Measurements from ENCODE around the gene WWOX.

The WWOX gene

GRCh38 chr16:79107301-79107700 lies 1007.8 kb downstream of the WWOX start:
- no peak overlapping the region for H3K18ac ChIP-seq (ENCODE audit: low read length)
- no peaks in the 10 kb centered on the region for H3K79me2 ChIP-seq (ENCODE audit: control insufficient read depth, insufficient read depth, low read length)
- H3K4me2 ChIP-seq (ENCODE audit: low read length), result no peak overlapping the region
- no peak overlapping the region for H3K56ac ChIP-seq (ENCODE audit: low read length)
- no peak overlapping the region for H3K23ac ChIP-seq (ENCODE audit: low read length)
- H3K4me1 ChIP-seq (ENCODE audit: control insufficient read depth, low read depth, low read length), result no peaks in the 10 kb centered on the region
- H4K5ac ChIP-seq (ENCODE audit: low read length), result no peak overlapping the region
- H3K4me3 ChIP-seq (ENCODE audit: low read length), result no peak overlapping the region
- no peak overlapping the region for H2AK5ac ChIP-seq (ENCODE audit: low read length)
- H4K8ac ChIP-seq (ENCODE audit: low read depth, low read length), result no peak overlapping the region
- no peaks in the 10 kb centered on the region for H3K79me1 ChIP-seq (ENCODE audit: low read length)
- H2BK120ac ChIP-seq (ENCODE audit: low read depth, low read length), result no peak overlapping the region
- no peak overlapping the region for H3K27ac ChIP-seq (ENCODE audit: low read depth, low read length)
- H2BK15ac ChIP-seq (replicated peaks; ENCODE audit: low read depth), result no peak overlapping the region
- no peaks in the 10 kb centered on the region for H3K36me3 ChIP-seq (ENCODE audit: control insufficient read depth, insufficient read depth, low read length)
- DNase-seq, result no peak
- no peak overlapping the region for H2BK5ac ChIP-seq (ENCODE audit: low read length)
- H3K4ac ChIP-seq (ENCODE audit: low read depth, low read length), result no peak overlapping the region
- WGBS (ENCODE audit: extremely low coverage, insufficient coverage, low lambda C conversion rate), result no CpG with 5 or more reads among the region's 7 CpGs
- no peaks in the 10 kb centered on the region for H3K27me3 ChIP-seq (ENCODE audit: insufficient read depth, low read length, poor library complexity)
- no peak overlapping the region for H3K9ac ChIP-seq (ENCODE audit: low read length)

- H3K56ac ChIP-seq (ENCODE audit: low read length), result no peak overlapping the region
- no peak overlapping the region for H3K4ac ChIP-seq (ENCODE audit: low read depth, low read length)
- no peak overlapping the region for H3K23ac ChIP-seq (ENCODE audit: low read length)
- H3K79me1 ChIP-seq (ENCODE audit: low read length), result no peaks in the 10 kb centered on the region
- H2BK120ac ChIP-seq (ENCODE audit: low read depth, low read length), result no peak overlapping the region
- H3K4me3 ChIP-seq (ENCODE audit: low read length), result no peak overlapping the region
- no peak for DNase-seq
- H3K36me3 ChIP-seq (ENCODE audit: control insufficient read depth, insufficient read depth, low read length), result no peaks in the 10 kb centered on the region
- H3K4me1 ChIP-seq (ENCODE audit: control insufficient read depth, low read depth, low read length), result no peaks in the 10 kb centered on the region
- H3K27me3 ChIP-seq (ENCODE audit: insufficient read depth, low read length, poor library complexity), result no peaks in the 10 kb centered on the region
- H4K8ac ChIP-seq (ENCODE audit: low read depth, low read length), result no peak overlapping the region
- H4K5ac ChIP-seq (ENCODE audit: low read length), result no peak overlapping the region
- no peak overlapping the region for H2BK5ac ChIP-seq (ENCODE audit: low read length)
- no peak overlapping the region for H2AK5ac ChIP-seq (ENCODE audit: low read length)
- H3K9ac ChIP-seq (ENCODE audit: low read length), result no peak overlapping the region
- no peak overlapping the region for H2BK15ac ChIP-seq (replicated peaks; ENCODE audit: low read depth)
- no CpG with 5 or more reads among the region's 5 CpGs for WGBS (ENCODE audit: extremely low coverage, insufficient coverage, low lambda C conversion rate)
- no peak overlapping the region for H3K4me2 ChIP-seq (ENCODE audit: low read length)
- no peak overlapping the region for H3K18ac ChIP-seq (ENCODE audit: low read length)
- no peak overlapping the region for H3K27ac ChIP-seq (ENCODE audit: low read depth, low read length)
- no peaks in the 10 kb centered on the region for H3K79me2 ChIP-seq (ENCODE audit: control insufficient read depth, insufficient read depth, low read length)
Measured at GRCh38 chr16:79109771-79110170, 1010.3 kb downstream of the WWOX start.

GRCh38 chr16:79110242-79110641 lies 1010.8 kb downstream of the WWOX start:
- Histone ChIP-seq H3K4me3 (ENCODE audit: low read length) (no peak overlapping the region), H3K9ac (ENCODE audit: low read length) (no peak overlapping the region), H3K23ac (ENCODE audit: low read length) (no peak overlapping the region), H3K4ac (ENCODE audit: low read depth, low read length) (no peak overlapping the region), H4K5ac (ENCODE audit: low read length) (no peak overlapping the region), H3K4me2 (ENCODE audit: low read length) (no peak overlapping the region), H3K27me3 (ENCODE audit: insufficient read depth, low read length, poor library complexity) (no peaks in the 10 kb centered on the region), H3K18ac (ENCODE audit: low read length) (no peak overlapping the region), H2BK120ac (ENCODE audit: low read depth, low read length) (no peak overlapping the region), H2AK5ac (ENCODE audit: low read length) (no peak overlapping the region), H3K56ac (ENCODE audit: low read length) (no peak overlapping the region), H2BK15ac (replicated peaks; ENCODE audit: low read depth) (no peak overlapping the region), H3K27ac (ENCODE audit: low read depth, low read length) (no peak overlapping the region), H3K79me1 (ENCODE audit: low read length) (no peaks in the 10 kb centered on the region), H3K36me3 (ENCODE audit: control insufficient read depth, insufficient read depth, low read length) (no peaks in the 10 kb centered on the region), H4K8ac (ENCODE audit: low read depth, low read length) (no peak overlapping the region), H2BK5ac (ENCODE audit: low read length) (no peak overlapping the region), H3K4me1 (ENCODE audit: control insufficient read depth, low read depth, low read length) (no peaks in the 10 kb centered on the region), H3K79me2 (ENCODE audit: control insufficient read depth, insufficient read depth, low read length) (no peaks in the 10 kb centered on the region)
- no CpG with 5 or more reads among the region's 3 CpGs for WGBS (ENCODE audit: extremely low coverage, insufficient coverage, low lambda C conversion rate)
- no peak for DNase-seq

GRCh38 chr16:79110953-79111352 lies 1011.5 kb downstream of the WWOX start:
- no peak overlapping the region for H3K4me3 ChIP-seq (ENCODE audit: low read length)
- no peaks in the 10 kb centered on the region for H3K4me1 ChIP-seq (ENCODE audit: control insufficient read depth, low read depth, low read length)
- no peak overlapping the region for H3K27ac ChIP-seq (ENCODE audit: low read depth, low read length)
- H3K23ac ChIP-seq (ENCODE audit: low read length), result no peak overlapping the region
- no peak overlapping the region for H3K4me2 ChIP-seq (ENCODE audit: low read length)
- no peak overlapping the region for H4K5ac ChIP-seq (ENCODE audit: low read length)
- H3K27me3 ChIP-seq (ENCODE audit: insufficient read depth, low read length, poor library complexity), result no peaks in the 10 kb centered on the region
- H2BK120ac ChIP-seq (ENCODE audit: low read depth, low read length), result no peak overlapping the region
- H3K79me1 ChIP-seq (ENCODE audit: low read length), result no peaks in the 10 kb centered on the region
- H2BK15ac ChIP-seq (replicated peaks; ENCODE audit: low read depth), result no peak overlapping the region
- no peak overlapping the region for H2AK5ac ChIP-seq (ENCODE audit: low read length)
- H3K4ac ChIP-seq (ENCODE audit: low read depth, low read length), result no peak overlapping the region
- H4K8ac ChIP-seq (ENCODE audit: low read depth, low read length), result no peak overlapping the region
- H3K56ac ChIP-seq (ENCODE audit: low read length), result no peak overlapping the region
- WGBS (ENCODE audit: extremely low coverage, insufficient coverage, low lambda C conversion rate), result no CpG with 5 or more reads among the region's 3 CpGs
- no peak overlapping the region for H3K18ac ChIP-seq (ENCODE audit: low read length)
- no peaks in the 10 kb centered on the region for H3K36me3 ChIP-seq (ENCODE audit: control insufficient read depth, insufficient read depth, low read length)
- no peak overlapping the region for H3K9ac ChIP-seq (ENCODE audit: low read length)
- H3K79me2 ChIP-seq (ENCODE audit: control insufficient read depth, insufficient read depth, low read length), result no peaks in the 10 kb centered on the region
- H2BK5ac ChIP-seq (ENCODE audit: low read length), result no peak overlapping the region
- DNase-seq, result no peak

GRCh38 chr16:79112462-79112861 lies 1013.0 kb downstream of the WWOX start:
- Histone ChIP-seq H2BK5ac (ENCODE audit: low read length) (no peak overlapping the region), H3K4me3 (ENCODE audit: low read length) (no peak overlapping the region), H3K4me1 (ENCODE audit: control insufficient read depth, low read depth, low read length) (no peaks in the 10 kb centered on the region), H3K79me2 (ENCODE audit: control insufficient read depth, insufficient read depth, low read length) (no peaks in the 10 kb centered on the region), H4K8ac (ENCODE audit: low read depth, low read length) (no peak overlapping the region), H3K23ac (ENCODE audit: low read length) (no peak overlapping the region), H3K56ac (ENCODE audit: low read length) (no peak overlapping the region), H3K27ac (ENCODE audit: low read depth, low read length) (no peak overlapping the region), H2AK5ac (ENCODE audit: low read length) (no peak overlapping the region), H3K18ac (ENCODE audit: low read length) (no peak overlapping the region), H2BK15ac (replicated peaks; ENCODE audit: low read depth) (no peak overlapping the region), H3K4me2 (ENCODE audit: low read length) (no peak overlapping the region), H4K5ac (ENCODE audit: low read length) (no peak overlapping the region), H2BK120ac (ENCODE audit: low read depth, low read length) (no peak overlapping the region), H3K79me1 (ENCODE audit: low read length) (no peaks in the 10 kb centered on the region), H3K9ac (ENCODE audit: low read length) (no peak overlapping the region), H3K36me3 (ENCODE audit: control insufficient read depth, insufficient read depth, low read length) (no peaks in the 10 kb centered on the region), H3K27me3 (ENCODE audit: insufficient read depth, low read length, poor library complexity) (no peaks in the 10 kb centered on the region), H3K4ac (ENCODE audit: low read depth, low read length) (no peak overlapping the region)
- DNase-seq, result no peak
- WGBS (ENCODE audit: extremely low coverage, insufficient coverage, low lambda C conversion rate), result no CpG with 5 or more reads among the region's 12 CpGs

- H3K4me3 ChIP-seq (ENCODE audit: low read length), result no peak overlapping the region
- no peak overlapping the region for H3K9ac ChIP-seq (ENCODE audit: low read length)
- H3K23ac ChIP-seq (ENCODE audit: low read length), result no peak overlapping the region
- no peaks in the 10 kb centered on the region for H3K27me3 ChIP-seq (ENCODE audit: insufficient read depth, low read length, poor library complexity)
- no peak for DNase-seq
- no peaks in the 10 kb centered on the region for H3K4me1 ChIP-seq (ENCODE audit: control insufficient read depth, low read depth, low read length)
- H3K4ac ChIP-seq (ENCODE audit: low read depth, low read length), result no peak overlapping the region
- no peak overlapping the region for H2BK5ac ChIP-seq (ENCODE audit: low read length)
- no peak overlapping the region for H4K5ac ChIP-seq (ENCODE audit: low read length)
- H3K56ac ChIP-seq (ENCODE audit: low read length), result no peak overlapping the region
- H4K8ac ChIP-seq (ENCODE audit: low read depth, low read length), result no peak overlapping the region
- H2BK120ac ChIP-seq (ENCODE audit: low read depth, low read length), result no peak overlapping the region
- no peak overlapping the region for H2AK5ac ChIP-seq (ENCODE audit: low read length)
- no peak overlapping the region for H3K27ac ChIP-seq (ENCODE audit: low read depth, low read length)
- no CpG with 5 or more reads among the region's 5 CpGs for WGBS (ENCODE audit: extremely low coverage, insufficient coverage, low lambda C conversion rate)
- H2BK15ac ChIP-seq (replicated peaks; ENCODE audit: low read depth), result no peak overlapping the region
- no peak overlapping the region for H3K4me2 ChIP-seq (ENCODE audit: low read length)
- no peaks in the 10 kb centered on the region for H3K79me2 ChIP-seq (ENCODE audit: control insufficient read depth, insufficient read depth, low read length)
- no peaks in the 10 kb centered on the region for H3K79me1 ChIP-seq (ENCODE audit: low read length)
- no peak overlapping the region for H3K18ac ChIP-seq (ENCODE audit: low read length)
- H3K36me3 ChIP-seq (ENCODE audit: control insufficient read depth, insufficient read depth, low read length), result no peaks in the 10 kb centered on the region
Measured at GRCh38 chr16:79113826-79114225, 1014.4 kb downstream of the WWOX start.

All from mesendoderm (in vitro differentiated cells).